HEK293 (cell line): ENCODE data around the gene XAF1.

Source experiments
- BCL11B ChIP-seq: fragments of 450-650 bp; formaldehyde crosslinking; IDR thresholded peaks from 2 replicates; pipeline ENCODE4 v1.5.1; 2016; ENCODE audit warnings: low read depth, missing biosample characterization, missing genetic modification characterization
- MEIS1 ChIP-seq: sonication (generic); formaldehyde crosslinking; IDR thresholded peaks from 2 replicates; pipeline ENCODE4 v1.8.1; 2022; ENCODE audit warnings: missing genetic modification reagents, mild to moderate bottlenecking, borderline replicate concordance
- YY1 ChIP-seq: fragments of 450-650 bp; formaldehyde crosslinking; IDR thresholded peaks from 2 replicates; pipeline ENCODE4 v1.5.1; 2018; ENCODE audit warnings: missing biosample characterization, missing genetic modification characterization
- ZNF146 ChIP-seq: fragments of 450-650 bp; formaldehyde crosslinking; IDR thresholded peaks from 2 replicates; pipeline ENCODE4 v1.5.1; 2016; ENCODE audit warnings: missing biosample characterization, missing genetic modification characterization
- ZNF302 ChIP-seq: fragments of 450-650 bp; formaldehyde crosslinking; IDR thresholded peaks from 2 replicates; pipeline ENCODE4 v1.5.1; 2016; ENCODE audit warnings: missing biosample characterization, missing genetic modification characterization, low read depth
- ZNF473 ChIP-seq: fragments of 450-650 bp; formaldehyde crosslinking; IDR thresholded peaks from 2 replicates; pipeline ENCODE4 v1.5.1; 2017; ENCODE audit warnings: missing biosample characterization, missing genetic modification characterization
- ZNF501 ChIP-seq: fragments of 450-650 bp; formaldehyde crosslinking; IDR thresholded peaks from 2 replicates; pipeline ENCODE4 v1.5.1; 2016; ENCODE audit warnings: missing biosample characterization, missing genetic modification characterization
- ZNF510 ChIP-seq: fragments of 450-650 bp; formaldehyde crosslinking; IDR thresholded peaks from 2 replicates; pipeline ENCODE4 v1.5.1; 2018; ENCODE audit warnings: mild to moderate bottlenecking, missing genetic modification characterization, missing biosample characterization; ENCODE audit not compliant: insufficient replicate concordance
- ZNF629 ChIP-seq: fragments of 450-650 bp; formaldehyde crosslinking; IDR thresholded peaks from 2 replicates; pipeline ENCODE4 v1.5.1; 2017; ENCODE audit warnings: missing biosample characterization, missing genetic modification characterization
- ZNF660 ChIP-seq: fragments of 450-650 bp; IDR thresholded peaks from 2 replicates; pipeline ENCODE4 v1.5.1; 2018; ENCODE audit warnings: missing biosample characterization, mild to moderate bottlenecking, missing genetic modification characterization
- ZSCAN30 ChIP-seq: fragments of 450-650 bp; IDR thresholded peaks from 2 replicates; pipeline ENCODE4 v1.5.1; 2018; ENCODE audit warnings: missing biosample characterization, mild to moderate bottlenecking, missing genetic modification characterization, moderate library complexity
- TF ChIP-seq, protein P1 (sequence below): fragments of 450-650 bp; formaldehyde crosslinking; IDR thresholded peaks from 2 replicates; pipeline ENCODE4 v1.5.1; 2016; ENCODE audit warnings: missing biosample characterization, missing genetic modification characterization
- TF ChIP-seq, protein P2 (sequence below): fragments of 450-650 bp; IDR thresholded peaks from 2 replicates; pipeline ENCODE4 v1.5.1; 2018; ENCODE audit warnings: missing biosample characterization, missing genetic modification characterization

DNA sequence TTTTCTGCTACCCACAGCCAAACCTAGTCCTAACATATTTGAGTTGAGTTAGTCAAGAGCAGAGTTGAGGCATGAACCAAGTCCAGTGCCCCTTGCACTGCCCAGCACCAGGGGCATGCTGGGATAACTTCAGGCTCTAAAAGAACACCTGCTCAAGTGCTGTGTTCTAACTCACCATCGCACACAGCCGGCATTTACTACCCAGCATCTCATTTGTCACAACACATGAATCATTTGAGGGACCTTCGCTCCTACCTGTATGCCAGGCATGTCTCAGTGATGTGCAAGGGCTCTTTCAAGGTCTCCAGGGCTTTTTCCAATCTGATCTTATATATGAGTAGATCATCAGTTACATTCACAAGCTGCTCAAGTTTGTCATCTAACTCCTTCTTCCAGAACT lies 63.1 kb downstream of the XAF1 start:
- no peak for TF ChIP-seq ZNF302
- TF ChIP-seq, protein P1, sequence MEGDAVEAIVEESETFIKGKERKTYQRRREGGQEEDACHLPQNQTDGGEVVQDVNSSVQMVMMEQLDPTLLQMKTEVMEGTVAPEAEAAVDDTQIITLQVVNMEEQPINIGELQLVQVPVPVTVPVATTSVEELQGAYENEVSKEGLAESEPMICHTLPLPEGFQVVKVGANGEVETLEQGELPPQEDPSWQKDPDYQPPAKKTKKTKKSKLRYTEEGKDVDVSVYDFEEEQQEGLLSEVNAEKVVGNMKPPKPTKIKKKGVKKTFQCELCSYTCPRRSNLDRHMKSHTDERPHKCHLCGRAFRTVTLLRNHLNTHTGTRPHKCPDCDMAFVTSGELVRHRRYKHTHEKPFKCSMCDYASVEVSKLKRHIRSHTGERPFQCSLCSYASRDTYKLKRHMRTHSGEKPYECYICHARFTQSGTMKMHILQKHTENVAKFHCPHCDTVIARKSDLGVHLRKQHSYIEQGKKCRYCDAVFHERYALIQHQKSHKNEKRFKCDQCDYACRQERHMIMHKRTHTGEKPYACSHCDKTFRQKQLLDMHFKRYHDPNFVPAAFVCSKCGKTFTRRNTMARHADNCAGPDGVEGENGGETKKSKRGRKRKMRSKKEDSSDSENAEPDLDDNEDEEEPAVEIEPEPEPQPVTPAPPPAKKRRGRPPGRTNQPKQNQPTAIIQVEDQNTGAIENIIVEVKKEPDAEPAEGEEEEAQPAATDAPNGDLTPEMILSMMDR: no peak
- TF ChIP-seq ZNF629 (tag by site-specific recombination): no peak
- TF ChIP-seq BCL11B: no peak
- TF ChIP-seq ZNF660 (tag by site-specific recombination): no peak
- TF ChIP-seq, protein P2, sequence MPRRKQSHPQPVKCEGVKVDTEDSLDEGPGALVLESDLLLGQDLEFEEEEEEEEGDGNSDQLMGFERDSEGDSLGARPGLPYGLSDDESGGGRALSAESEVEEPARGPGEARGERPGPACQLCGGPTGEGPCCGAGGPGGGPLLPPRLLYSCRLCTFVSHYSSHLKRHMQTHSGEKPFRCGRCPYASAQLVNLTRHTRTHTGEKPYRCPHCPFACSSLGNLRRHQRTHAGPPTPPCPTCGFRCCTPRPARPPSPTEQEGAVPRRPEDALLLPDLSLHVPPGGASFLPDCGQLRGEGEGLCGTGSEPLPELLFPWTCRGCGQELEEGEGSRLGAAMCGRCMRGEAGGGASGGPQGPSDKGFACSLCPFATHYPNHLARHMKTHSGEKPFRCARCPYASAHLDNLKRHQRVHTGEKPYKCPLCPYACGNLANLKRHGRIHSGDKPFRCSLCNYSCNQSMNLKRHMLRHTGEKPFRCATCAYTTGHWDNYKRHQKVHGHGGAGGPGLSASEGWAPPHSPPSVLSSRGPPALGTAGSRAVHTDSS (tag by site-specific recombination): no peak
- TF ChIP-seq ZNF473 (tag by site-specific recombination): no peak
- TF ChIP-seq ZNF510 (tag by site-specific recombination): no peak
- no peak for TF ChIP-seq ZNF501 (tag by site-specific recombination)
- no peak for TF ChIP-seq MEIS1 (CRISPR knock-in tag)
- TF ChIP-seq ZSCAN30 (tag by site-specific recombination): no peak
- no peak for TF ChIP-seq ZNF146
- no peak for TF ChIP-seq YY1 (tag by site-specific recombination)
